NCI-H2196 treated with DMSO at 0.1 percent for 48 hours (cell line): ENCODE results near the gene ARHGAP26.

ENCODE experiments used
- DNase-seq: peaks from one replicate; lab custom pipeline; 2025; ENCODE audit not compliant: unreplicated experiment; lab: John Stamatoyannopoulos, UW

The ARHGAP26 gene

DNA sequence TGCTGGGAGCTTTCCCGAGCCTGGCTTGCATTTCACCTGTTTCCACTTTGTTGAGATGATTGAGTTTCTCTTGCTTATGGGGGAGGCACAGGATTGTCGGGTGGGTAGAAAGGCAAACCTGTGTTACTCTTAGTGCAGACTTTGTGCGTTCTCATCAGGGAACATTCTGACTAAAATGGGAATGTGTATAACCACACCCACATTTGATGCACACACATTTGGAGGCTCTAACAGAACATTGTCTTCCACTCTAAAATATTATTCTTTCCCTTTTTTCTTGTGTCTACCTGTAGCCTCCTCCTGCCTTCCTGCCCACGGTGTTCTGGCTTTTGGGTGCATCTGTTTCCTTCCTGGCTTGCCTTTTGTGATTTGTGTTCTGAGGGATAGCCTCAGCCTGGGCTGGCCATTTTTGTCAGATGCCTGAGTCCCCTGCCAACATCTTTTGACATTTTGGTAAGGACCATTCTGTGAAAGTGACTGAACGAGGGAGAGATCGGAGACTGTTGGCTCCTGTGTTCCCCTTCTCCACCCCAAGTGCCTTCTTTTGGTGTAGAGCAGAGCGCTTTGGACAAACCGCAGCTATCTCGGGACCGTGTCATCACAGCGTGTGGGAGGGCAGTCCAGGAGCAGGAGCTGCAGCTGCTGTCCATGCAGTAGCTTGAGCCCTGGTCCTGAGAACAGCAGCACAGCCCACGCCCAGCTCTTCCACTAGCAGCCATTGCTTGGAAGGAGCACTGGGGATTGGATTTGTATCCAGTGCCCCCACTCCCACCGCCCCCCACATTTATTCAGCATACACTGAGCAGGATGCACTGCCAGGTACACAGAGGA lies 101.4 kb downstream of the ARHGAP26 start:
- DNase-seq: no peak

DNA sequence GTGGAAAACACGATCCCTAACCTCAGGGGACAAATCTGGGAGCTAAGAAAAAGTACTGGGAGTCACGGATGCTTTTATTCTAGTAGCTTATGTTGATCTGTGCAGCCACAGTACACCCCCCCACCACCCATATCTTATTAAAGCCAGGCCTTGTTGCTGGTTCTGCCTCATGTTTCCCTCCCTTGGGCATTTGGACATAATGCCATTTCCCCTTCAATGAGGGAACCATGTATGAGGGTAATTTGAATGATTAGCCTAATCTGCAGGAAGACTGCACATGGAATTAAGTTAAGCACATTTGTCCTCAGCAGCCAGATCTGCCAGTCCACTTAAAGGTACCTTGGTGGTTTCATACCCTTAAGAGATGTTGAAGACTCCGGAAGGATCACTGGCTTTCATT lies 102.0 kb downstream of the ARHGAP26 start:
- no peak for DNase-seq

DNA sequence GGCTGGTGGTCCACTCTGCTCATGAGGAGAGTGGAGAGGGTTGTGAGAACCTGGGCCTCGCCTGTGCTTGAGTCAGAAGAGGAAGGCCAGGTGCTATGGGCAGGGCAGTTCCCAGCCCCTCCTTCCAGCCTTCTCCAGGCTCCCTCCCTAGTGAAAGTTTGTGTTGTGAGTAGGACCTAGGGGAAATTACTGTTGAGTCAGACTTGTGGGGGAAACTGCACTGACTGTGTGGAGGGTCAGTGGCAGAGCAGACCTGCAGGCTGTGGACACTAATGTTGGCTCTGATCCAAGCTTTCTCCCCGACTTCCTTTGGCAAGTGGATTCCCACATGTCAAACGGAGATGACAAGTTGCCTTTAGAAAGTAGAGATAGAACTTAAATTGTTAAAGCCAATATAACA lies 102.6 kb downstream of the ARHGAP26 start:
- DNase-seq: no peak

DNA sequence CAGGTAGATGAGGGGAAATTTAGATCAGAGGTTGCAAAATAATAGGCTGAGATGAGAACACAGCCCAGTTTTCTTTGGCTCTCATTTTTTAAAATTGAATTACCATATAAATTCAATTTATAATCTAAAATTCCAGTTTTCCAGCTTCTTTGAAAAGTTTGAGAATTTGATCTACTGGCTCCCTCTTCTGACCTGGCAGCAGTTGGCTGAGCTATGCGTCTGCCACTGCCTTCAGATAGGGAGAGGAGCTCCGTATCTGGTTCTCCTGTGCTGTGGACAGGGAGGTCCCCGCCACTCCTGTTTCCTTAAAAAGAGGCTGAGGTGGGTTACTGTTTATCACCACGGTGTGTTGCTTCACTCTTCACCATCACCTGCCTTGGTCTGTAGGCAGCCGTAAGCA lies 103.7 kb downstream of the ARHGAP26 start:
- DNase-seq: no peak

DNA sequence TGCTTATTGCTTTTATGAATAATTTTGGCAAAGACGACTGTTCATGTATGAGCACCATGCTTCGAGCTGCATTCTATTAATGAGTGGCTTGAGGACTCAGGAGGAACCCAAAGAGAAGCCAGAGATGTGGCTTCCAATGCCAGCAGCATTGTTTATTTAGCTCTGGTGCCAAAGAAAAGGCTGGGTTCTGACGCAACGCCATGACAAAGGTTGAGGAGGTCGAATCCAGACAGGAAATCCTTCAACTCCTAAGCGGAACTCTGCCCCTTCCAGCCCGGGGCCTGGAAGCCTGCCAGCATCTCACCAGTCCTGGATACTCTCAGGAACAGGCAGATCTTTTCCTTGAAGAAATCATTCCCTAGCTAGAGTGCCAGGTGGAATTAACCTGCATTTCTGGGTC lies 104.4 kb downstream of the ARHGAP26 start:
- peak; percentile 60 for DNase-seq

DNA sequence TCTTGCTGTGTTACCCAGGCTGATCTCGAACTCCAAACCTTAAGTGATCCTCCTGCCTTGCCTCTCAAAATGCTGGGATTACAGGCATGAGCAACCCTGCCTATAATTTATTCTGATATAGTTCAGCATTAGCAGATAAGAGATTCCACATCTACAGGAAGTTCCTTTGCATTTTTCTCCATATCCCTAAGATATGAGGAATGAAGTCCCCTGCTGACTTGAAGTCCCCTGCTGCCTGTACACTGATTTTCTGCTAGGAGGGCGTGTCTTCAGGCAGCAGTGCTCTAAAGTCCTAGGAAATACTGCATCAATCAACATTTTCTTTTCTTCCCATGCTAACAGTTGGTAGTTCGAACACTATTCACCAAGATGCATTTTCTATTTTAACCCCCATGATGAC lies 105.8 kb downstream of the ARHGAP26 start:
- no peak for DNase-seq

DNA sequence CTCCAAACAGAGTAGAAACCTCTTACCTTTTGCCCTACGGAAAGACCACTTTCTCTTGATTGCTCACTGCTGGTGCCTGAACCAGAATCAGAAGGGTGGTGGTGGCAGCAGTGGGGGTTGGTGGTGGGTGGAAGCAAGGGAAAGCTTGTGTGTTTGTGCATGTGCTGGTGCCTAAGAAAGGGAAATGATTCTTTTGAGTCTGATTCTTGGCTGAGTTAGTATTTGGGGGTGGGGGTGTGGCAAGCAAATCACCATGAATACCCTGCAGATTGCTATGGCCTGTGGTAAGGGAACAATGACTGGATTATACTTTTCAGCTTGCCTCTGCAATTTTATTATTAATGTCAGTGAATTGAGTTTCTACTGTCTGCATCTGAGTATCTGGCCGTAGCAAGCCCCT lies 106.6 kb downstream of the ARHGAP26 start:
- no peak for DNase-seq

DNA sequence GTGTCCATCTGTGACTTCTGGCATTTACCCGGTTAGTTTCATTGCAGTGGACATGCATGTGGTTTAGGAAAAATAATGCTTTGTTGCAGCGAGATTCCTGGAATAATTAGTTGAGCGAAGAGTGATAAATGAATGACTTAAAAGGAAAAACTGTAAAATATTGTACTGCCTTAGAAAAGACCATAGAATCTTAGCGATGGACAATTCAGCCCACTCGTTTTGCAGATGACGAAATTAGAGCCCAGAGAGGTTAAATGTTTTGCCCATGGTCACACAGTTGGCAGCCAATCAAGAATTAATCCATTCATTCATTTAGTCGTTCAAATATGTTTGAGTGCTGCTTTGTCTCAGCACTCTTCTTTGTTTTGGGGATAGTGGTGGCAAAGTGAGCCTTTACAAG lies 107.9 kb downstream of the ARHGAP26 start:
- DNase-seq: no peak

DNA sequence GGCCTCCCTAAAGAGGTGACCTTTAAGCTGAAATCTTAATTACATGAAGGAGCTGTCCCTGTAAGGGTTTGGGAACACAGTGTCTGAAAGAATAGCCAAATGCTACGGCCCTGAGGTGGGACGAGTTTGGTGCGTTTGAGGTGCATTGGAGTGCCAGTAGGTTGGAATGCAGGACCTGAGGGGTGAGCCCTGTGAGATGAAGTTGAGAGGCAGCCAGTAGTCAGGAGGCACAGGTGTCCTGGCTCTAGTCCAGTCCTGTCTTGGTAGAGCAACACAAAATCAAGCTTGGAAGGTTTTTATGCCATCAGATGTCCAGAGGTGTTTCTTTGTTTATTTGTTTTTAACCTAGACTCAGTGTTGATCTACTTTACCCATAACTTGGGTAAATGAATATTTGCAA lies 108.5 kb downstream of the ARHGAP26 start:
- no peak for DNase-seq

DNA sequence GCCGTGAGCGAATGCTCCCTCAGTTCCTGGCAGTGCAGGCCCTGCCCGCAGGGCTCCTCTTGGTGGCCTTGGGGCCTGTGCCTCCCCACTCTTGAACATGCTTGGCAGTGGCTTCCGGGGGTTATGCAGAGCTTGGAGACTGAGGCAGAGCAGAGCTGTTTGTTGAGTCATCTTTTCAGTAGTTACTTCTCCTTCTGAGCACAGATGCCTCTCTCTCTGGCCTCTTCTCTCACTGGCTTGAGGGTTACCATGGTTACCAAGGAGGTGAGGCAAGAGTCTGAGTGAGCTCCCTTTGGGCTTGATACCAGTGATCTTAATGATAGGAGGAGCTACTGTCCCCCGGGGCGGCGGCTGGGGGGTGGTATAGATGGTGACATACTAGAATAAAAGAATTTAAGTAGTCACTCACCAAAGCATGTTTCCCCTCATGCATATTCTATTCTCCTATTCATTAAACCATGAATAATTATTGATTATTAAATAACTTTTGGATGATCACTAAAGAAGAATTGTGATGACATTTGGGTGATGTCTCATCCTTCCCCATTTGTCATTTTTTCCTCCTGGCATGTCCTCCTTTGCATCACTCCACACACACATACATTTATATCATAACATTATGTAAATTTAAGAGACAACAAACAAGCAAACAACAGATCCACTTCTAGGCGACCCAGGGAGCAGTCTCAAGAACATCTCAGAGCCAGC lies 111.1 kb downstream of the ARHGAP26 start:
- no peak for DNase-seq

DNA sequence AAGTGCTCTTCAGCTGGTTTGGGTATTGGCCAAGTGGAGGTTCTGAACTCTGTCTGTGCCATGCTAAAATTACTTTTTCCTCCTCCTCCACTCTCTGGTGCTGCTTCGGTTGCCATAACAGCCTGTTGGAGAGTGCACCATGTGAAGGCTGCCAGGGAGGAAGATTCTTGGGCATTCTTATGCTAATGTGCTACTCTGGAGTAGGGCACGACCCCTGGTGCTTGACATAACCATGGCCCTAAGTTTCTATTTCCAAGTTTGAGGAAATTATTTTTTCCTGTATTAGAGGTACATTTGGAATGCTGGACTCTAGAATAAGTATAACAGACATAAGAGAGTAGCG lies 111.6 kb downstream of the ARHGAP26 start:
- no peak for DNase-seq

DNA sequence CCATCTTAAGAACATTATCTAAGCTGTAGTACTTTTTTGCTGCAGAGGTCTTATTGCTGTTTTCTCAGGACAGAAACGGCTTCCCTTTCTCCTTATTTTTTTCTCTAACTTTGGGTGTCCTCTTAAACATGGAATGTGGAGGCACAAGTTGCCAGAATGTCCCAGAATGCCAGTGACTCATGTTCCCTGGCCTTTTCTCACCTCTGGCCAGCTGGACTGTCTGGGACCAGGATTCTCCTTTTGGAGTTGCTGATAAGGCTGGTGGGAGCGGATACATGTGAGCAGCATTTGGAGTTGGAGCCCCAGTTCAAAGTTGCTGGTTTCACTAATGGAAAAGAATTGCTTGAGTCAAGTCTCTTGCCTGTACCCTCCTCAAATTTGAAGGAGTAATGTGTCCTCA lies 112.8 kb downstream of the ARHGAP26 start:
- no peak for DNase-seq

DNA sequence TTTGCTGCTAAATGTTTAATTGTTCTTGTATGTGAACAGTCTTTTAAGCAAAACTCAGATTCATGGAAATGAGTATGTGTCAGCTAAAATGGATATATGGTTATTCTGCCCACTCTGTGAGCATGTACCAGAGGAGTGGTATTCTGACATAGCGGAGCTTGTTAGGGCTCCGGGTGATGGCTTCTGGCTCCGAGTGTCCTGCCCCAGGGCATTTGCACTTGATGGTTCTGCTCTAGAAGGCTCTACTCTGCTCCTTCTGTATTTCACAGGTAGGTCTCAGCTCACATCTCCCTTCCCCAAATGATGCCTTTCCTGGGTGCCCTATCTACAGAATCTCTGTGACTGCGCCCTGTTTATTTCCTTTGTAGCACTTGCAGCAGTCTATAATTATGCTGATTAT lies 113.3 kb downstream of the ARHGAP26 start:
- no peak for DNase-seq

DNA sequence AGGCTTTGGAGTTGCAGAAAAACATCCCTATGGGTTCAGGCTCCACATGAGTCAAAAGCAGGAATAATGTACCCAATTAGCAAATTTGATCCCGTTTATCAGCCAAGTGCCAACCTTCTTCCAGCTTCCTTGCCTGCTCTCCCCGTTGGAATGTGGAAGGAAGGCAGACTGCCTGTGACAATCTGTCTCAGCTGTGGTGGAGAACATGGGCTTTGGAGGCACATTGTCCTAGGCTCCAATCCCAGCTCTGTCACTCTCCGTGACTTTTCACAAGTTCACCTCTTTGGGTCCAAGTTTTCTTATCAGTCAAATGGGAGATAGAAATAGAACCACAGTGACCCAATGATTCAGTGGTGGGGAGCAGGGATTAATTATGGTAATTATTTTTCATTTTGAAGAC lies 113.9 kb downstream of the ARHGAP26 start:
- DNase-seq: no peak

DNA sequence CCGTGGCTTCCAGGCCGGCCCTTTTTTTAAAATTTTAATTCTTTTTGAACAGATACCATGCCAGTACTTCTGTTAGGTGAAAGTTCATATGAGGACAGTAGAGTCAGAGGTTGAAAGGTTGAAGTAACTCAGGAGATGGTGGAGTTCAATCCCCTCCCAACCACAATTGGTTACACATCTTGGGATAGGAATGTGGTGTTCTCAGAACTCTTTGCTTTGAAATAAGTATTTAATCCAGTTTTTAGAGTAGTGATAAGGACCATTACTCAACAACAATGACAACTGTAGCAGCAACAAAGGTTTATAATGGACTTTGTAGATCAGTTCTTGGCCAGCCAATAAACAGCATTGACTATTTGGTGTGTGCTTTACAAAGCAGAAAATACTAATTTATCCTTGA lies 116.0 kb downstream of the ARHGAP26 start:
- no peak for DNase-seq

DNA sequence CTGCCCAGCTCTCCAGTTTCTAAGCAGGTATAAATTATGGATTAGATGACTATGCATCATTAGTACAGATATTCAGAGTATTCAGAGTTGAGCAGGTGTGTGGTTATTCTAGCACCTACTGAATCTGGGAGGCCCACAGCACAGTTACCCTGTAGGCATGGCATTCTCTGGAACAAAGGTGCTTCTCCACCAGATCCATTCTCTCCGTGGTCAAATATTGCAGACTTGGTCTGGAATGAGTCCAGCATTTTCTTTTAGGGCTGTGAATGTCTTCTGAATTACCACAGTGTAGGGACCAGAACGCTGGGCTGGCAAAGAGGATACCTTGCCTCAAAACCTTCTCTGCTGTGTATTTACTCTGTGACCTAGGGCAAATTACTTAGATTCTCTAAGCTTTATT lies 116.8 kb downstream of the ARHGAP26 start:
- no peak for DNase-seq

DNA sequence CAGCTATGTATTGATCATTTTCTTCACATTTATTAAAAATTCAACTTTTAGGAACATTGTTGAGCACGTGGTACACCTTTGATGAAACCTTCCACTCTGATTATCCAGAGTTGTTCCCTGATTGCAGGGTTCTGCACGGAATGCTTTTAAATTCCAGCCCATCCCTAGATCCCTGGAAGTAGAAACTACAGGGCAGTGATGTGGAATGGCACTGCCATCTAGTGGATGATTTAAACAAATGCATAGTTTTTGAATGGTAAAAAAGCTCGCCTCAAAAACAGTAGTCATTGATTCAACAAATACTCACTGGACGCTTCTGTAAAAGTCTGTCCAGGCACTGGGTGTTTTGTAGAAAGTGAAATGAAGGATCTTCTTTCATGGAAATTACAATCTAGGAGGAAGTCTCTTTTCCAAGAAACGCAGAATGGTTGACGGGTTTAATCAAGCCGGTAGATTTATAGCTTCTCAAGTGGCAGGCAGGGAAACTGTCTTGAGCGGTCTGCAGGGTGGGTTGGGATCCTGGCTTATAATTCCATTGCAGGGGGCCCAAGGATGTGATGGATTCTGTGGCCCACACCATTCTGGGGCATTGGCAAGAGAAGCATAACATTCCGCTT lies 118.4 kb downstream of the ARHGAP26 start:
- peak; percentile 31 for DNase-seq

DNA sequence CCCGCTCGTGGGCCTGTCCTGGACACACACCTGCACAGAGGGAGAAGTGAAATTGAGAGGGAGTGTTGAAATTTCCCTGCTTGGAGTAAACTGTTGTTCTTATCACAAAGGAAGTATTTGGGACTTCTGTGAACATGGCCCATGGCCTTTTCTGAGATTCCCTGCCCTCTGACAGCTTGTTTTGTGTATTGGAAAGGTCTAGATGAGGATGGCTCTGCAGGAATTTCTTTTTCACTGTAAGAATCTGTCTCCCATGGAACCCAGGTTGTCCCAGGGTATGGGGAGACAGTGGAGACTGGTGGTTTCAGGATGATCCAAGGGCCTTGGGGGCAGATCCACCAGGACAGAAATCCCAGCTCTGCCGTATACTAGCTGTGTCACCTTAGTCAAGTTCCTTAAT lies 121.8 kb downstream of the ARHGAP26 start:
- DNase-seq: no peak

DNA sequence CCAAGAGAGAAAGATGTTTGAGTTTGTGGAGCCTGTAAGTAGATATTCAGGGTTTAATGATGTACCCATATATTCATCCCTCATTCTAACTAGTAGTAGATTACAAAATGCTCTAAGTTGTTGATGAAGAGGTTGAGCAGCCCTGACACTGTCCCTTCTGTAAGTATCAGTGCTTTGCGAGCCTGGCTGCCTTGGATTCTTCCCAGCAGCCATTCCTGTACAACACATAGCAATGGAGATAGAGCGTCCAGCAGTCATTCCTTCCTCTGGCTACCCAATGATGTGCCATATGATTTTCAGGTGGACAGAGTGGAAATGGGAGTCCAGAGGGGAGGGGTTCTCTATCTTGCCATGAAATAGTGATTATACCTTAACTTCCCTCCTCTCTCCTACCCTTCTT lies 124.1 kb downstream of the ARHGAP26 start:
- DNase-seq: no peak

DNA sequence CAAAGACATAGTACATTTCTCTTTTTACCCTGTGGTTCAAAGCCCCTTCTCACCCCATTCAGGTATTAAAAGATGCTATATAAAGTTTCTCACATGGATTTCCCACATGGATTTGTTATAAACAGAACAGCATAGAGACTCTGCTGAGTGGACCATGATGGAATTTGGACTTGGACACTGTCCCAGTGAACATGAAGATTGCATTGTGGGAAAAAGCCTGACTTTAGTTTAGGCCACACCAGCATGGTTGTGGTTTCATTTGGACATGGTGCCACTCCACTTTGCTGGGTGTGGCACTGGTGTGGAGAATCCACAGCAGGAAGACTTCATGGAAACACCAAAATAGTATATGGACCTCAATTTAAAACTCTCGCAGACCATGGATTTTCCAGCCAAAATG lies 124.6 kb downstream of the ARHGAP26 start:
- no peak for DNase-seq

DNA sequence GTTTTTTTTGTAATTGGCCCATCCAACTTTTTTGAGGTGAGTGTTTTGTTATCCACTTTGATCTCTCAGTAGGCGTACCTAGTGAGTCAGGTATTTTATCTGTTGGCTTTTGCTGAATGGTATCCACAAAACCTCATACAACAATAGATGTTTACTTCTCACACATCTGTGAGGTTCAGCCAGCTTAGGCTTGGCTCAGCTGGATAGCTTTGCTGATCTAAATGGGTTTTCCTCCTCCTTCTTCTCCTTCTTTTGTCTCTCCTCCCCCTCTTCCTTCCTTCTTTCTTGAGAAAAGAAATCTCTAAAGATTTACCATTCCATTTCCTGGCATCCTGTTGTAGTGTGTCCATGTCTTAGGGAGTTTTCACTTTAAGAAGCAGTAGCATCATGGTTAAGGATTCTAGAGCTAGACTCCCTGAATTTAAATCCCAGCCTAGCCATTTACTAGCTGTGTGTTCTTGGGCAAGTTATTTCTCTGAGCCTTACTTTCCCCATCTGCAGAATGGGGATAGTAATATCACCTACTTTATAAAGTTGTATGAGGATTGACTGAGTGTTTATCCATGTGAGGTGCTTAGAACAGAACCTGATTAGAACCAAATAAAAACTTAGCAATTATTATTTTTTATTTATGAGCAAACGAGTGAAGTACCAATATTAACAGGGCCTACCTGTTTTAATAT lies 126.3 kb downstream of the ARHGAP26 start:
- no peak for DNase-seq

DNA sequence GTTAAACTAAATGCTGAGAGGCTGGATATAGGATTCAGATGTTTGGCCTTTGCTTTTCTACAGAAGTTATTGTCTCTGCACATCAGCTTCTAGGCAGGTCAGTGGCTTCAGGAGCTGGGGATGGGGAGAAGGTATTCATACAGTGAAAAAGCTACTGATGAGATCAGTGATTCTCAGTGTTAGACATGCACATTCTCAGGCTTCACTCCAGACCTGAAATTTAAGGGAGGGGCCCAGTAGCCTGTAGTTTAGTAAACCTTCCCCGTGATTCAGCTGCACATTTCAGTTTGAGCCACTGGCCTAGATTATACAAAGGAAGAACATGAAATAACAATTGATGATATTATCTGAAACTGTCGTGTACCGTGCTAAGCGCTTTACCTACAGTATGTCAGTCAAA lies 127.2 kb downstream of the ARHGAP26 start:
- no peak for DNase-seq
